Measurements from ENCODE around the gene ITPK1. TPM values are rescaled to one million over a fixed set of nuclear protein-coding genes. Genes with fewer than 3 reads are reported as not detected.

ITPK1 gene
- total and polyA plus RNA-seq, 2 donors (not counting 3 experiments of a cell fraction or from before 2014, with no cell fraction given) = 39.6 to 51.8 TPM

DNA sequence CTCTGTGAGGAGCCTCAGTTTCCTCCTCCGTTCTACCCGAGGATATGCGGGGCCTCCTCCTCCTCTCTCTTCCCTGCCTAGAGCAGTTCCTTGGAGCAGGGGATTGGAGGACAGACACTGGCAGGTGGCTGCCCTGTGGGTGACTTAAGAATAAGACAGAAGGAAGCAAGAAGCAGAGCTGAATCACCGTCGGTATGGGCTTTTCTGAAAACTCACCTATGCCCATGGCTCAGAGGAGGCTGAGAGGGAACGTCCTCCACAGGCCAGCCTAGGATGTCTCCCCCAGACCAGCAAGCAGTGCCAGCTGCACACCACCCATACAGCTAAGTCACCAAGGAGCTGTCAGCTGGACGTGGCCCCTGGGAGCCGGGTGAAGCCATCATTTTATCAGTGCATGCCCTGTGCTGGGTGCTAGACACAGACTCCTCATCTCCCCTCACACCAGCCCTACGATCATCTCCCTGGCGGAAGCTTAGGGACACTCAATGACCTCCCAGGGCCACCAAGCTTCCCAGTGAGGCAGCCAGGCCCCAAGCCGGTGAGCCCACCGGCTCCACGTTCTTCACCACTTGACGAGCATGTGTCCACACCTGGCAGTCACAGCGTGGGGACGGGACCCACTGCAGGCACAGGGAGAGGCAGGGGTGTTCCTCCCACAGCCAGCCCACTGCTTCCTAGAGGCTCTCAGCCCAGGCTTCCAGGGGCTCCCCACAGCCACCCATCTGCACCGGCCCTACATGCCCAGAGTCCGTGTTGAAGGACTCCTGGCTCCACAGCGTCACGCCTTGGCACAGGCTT lies 21.4 kb downstream of the ITPK1 start:
- DNase-seq (ENCODE audit: low read depth, low spot score) = no peak
- Histone ChIP-seq H3K4me2 (ENCODE audit: insufficient read depth, low read length) (no peak overlapping the region), H3K9me1 (replicated peaks; ENCODE audit: control insufficient read depth, extremely low read depth, insufficient read depth, low read length) (no peaks in the 10 kb centered on the region), H2AFZ (ENCODE audit: low read depth, low read length) (no peak overlapping the region), H4K20me1 (replicated peaks; ENCODE audit: control insufficient read depth, extremely low read depth, insufficient read depth, low read length) (no peaks in the 10 kb centered on the region), H3K4me3 (replicated peaks in 1 of 3; ENCODE audit: insufficient read depth in 1 of 3, low read depth in 1 of 3, low read length in 3 of 3) (no peak overlapping the region), H3K79me2 (ENCODE audit: control insufficient read depth, insufficient read depth, low read length) (no peaks in the 10 kb centered on the region), H3K9me3 (replicated peaks; ENCODE audit: control insufficient read depth, insufficient read depth, low read length) (no peaks in the 10 kb centered on the region), H3K36me3 (ENCODE audit: control insufficient read depth in 2 of 2, extremely low read depth in 1 of 2, insufficient read depth in 2 of 2, low read length in 2 of 2) (no peaks in the 10 kb centered on the region), H3K4me1 (ENCODE audit: control insufficient read depth, extremely low read depth, insufficient read depth, low read length) (no peaks in the 10 kb centered on the region), H3K27ac (ENCODE audit: insufficient read depth, low read depth, low read length) (no peak overlapping the region), H3K27me3 (ENCODE audit: control insufficient read depth in 2 of 2, insufficient read depth in 2 of 2, low read length in 2 of 2) (no peaks in the 10 kb centered on the region), H3K9ac (replicated peaks; ENCODE audit: extremely low read depth, insufficient read depth, low read length) (no peak overlapping the region)
- intact Hi-C loops (cut with micrococcal nuclease) = no loop called here
- FAIRE-seq = no peak
- TF ChIP-seq EZH2 (IDR thresholded peaks at IDR 0.05; ENCODE audit: borderline replicate concordance, low read depth, low read length, severe bottlenecking) = no peak
- no peak for TF ChIP-seq JUN (IDR thresholded peaks at IDR 0.05; ENCODE audit: borderline replicate concordance, insufficient read depth, insufficient read length, low read depth)
- TF ChIP-seq, protein P1, sequence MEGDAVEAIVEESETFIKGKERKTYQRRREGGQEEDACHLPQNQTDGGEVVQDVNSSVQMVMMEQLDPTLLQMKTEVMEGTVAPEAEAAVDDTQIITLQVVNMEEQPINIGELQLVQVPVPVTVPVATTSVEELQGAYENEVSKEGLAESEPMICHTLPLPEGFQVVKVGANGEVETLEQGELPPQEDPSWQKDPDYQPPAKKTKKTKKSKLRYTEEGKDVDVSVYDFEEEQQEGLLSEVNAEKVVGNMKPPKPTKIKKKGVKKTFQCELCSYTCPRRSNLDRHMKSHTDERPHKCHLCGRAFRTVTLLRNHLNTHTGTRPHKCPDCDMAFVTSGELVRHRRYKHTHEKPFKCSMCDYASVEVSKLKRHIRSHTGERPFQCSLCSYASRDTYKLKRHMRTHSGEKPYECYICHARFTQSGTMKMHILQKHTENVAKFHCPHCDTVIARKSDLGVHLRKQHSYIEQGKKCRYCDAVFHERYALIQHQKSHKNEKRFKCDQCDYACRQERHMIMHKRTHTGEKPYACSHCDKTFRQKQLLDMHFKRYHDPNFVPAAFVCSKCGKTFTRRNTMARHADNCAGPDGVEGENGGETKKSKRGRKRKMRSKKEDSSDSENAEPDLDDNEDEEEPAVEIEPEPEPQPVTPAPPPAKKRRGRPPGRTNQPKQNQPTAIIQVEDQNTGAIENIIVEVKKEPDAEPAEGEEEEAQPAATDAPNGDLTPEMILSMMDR (IDR thresholded peaks at IDR 0.05; ENCODE audit: extremely low read depth in 1 of 2, insufficient read depth in 1 of 2, low read depth in 1 of 2, low read length in 2 of 2) = no peak
- TF ChIP-seq, protein P2, sequence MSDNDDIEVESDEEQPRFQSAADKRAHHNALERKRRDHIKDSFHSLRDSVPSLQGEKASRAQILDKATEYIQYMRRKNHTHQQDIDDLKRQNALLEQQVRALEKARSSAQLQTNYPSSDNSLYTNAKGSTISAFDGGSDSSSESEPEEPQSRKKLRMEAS (IDR thresholded peaks at IDR 0.05; ENCODE audit: insufficient read depth, insufficient read length) = no peak
- no peak for TF ChIP-seq GATA2 (IDR thresholded peaks at IDR 0.05; ENCODE audit: insufficient read depth, insufficient read length, low read depth, low read length)
- TF ChIP-seq FOS (IDR thresholded peaks at IDR 0.05; ENCODE audit: borderline replicate concordance, insufficient read depth, low read length) = no peak
- no peak for TF ChIP-seq MYC (IDR thresholded peaks at IDR 0.05; ENCODE audit: low read depth, low read length)
- no peak for TF ChIP-seq POLR2A (IDR thresholded peaks at IDR 0.05; ENCODE audit: low read depth, low read length)
- no peak for TF ChIP-seq POLR2AphosphoS5 (IDR thresholded peaks at IDR 0.05; ENCODE audit: insufficient read depth, low read depth, low read length)
- CTCF ChIA-PET = interaction anchor here (0.6 to 3.2 kb wide), 3 partner anchors 11 to 60 kb away, joined by 3 to 21 read pairs (median 4); no protein-coding TSS in a partner anchor
- BruUV-seq (replicated peaks) = no TSS peak
- POLR2A ChIA-PET = no interaction called here
- dilution Hi-C loops (cut with MboI; ENCODE audit: extremely low pct_ligation_motif_present, low sequenced_read_pairs) = no loop called here
